GM21423 (cell line): ENCODE results near the gene IGLL5.

Experiments
- ATAC-seq: cut with Tn5 transposase; IDR thresholded peaks from one replicate; pipeline ENCODE4 v1.9.1; 2021; ENCODE audit warnings: mild to moderate bottlenecking, moderate library complexity; ENCODE audit not compliant: unreplicated experiment

IGLL5 gene

DNA sequence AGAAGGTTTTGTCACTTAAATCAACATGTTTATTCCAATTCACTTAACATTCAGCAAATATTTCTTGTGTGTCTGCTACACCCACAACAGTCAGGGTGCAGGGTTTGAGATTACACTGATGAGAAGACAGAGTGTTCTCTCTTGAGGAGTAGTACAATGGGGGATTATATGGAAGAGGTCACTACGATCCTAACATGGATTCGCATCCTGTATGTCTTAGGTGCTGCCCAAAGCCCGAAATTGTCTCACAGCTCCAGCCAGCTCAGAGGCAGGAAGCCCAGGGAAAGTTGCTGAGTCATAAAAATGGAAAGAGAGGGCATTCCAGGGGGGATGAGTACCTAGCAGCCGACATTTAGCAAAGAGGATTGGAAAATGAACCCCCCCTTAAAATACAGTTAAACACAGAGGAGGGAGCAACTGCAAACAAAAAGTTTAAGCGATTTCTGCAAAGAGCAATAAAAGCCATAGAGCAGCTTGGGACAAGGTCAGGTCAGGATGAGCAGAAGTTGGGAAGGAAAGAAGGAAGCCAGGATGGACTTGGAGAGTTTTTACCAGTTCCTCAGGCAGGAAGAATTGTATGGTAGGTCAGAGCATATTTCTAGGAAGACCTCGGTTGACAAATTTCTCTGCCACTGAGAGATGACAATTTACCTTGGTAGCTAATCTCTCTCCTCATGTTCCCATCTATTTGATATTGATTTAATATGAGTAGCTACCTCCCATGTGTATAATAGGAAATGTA is 49.5 kb downstream of the IGLL5 start:
- no peak for ATAC-seq

GRCh38 chr22:22937894-22938480 is 50.4 kb downstream of the IGLL5 start:
- no peak for ATAC-seq

- ATAC-seq = no peak
Observed at GRCh38 chr22:22938672-22939587, 51.3 kb downstream of the IGLL5 start.

DNA sequence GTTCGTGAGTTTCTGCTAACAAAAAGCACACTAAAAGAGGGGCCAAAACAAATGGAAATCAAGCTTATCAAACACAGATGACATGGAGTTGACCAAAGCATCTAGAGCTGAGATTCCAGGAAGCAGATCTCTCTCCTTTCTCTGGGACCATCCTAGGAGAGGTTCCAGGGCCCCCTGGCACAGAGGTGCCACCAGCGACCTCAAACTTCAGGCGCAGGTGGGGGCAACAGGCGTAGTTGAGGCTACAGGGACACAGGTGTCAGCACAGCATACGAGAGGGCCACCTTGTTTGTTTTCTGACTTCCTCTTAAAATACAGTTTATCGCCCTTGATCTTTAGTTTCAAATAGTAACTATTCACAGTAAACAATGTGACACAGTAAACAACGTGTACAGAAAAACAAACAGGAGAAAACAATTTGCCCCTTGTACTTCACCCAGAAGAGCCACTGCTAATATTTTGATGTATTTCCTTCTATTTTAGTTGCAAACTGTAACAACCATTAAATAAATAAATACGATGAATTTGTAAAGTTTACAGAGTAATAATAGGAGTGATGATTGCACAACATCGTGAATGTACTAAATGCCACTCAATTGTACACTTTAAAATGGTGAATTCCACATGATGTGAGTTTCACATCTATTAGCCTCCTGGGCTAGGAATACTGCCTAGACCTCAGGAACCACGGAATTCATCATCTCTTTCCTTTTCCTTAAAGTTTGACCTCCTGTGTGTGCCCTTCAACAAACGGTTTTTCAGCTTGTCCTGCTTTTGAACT is 52.2 kb downstream of the IGLL5 start:
- ATAC-seq = no peak

- no peak for ATAC-seq
Observed at GRCh38 chr22:22940961-22941605, 53.5 kb downstream of the IGLL5 start.

- ATAC-seq = no peak
Observed at GRCh38 chr22:22941831-22942510, 54.4 kb downstream of the IGLL5 start.

- ATAC-seq = no peak
Observed at GRCh38 chr22:22942511-22943329, 55.1 kb downstream of the IGLL5 start.

GRCh38 chr22:22943521-22944267 is 56.1 kb downstream of the IGLL5 start:
- no peak for ATAC-seq

DNA sequence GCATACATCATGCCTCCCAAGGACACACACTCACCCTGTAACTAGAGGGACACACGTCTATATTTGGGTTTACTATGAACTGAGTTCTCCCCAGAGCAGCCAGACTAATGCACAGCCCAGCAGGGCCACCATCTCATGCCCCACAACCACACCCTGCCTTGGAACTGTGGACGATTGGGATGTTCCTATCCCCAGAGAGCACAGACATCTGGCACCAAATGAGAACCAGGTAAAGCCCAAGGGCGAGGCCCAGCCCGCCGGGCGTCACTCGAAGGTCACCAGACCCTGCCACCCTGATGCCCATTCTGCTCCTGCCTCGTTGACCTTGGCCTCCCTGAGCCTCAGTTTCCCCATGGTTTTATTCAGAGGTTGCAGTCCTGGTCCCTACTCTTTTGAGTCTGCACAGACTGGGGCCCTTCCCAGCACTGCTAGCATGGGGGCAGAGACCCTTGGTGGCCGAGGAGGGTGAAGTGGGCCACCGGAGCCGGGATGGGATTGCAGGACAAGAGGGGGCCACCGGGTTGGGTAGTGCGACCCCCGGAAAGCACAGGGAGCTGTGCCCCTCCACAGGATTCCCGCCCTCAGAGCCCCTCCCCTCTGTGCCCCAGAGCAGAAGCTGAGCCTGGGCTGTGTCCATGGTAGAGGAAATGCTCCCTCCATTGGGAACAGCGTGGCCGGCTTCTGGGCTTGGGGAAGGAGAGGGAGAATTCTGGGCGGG is 56.8 kb downstream of the IGLL5 start:
- no peak for ATAC-seq

GRCh38 chr22:22945195-22945594 is 57.6 kb downstream of the IGLL5 start:
- ATAC-seq = no peak
